Ishikawa (cell line): ENCODE results near the gene ARMC9.

Experiments used
- CEBPB ChIP-seq: IDR thresholded peaks from 2 replicates; pipeline ENCODE4 v1.6.1; 2012
- CREB1 ChIP-seq: IDR thresholded peaks from 2 replicates; pipeline ENCODE4 v1.6.1; 2012; ENCODE audit warnings: low read depth
- EP300 ChIP-seq: IDR thresholded peaks from 2 replicates; pipeline ENCODE4 v1.6.1; 2012; ENCODE audit warnings: borderline replicate concordance
- TAF1 ChIP-seq: IDR thresholded peaks from 2 replicates; pipeline ENCODE4 v1.6.1; 2012; ENCODE audit warnings: low read depth, mild to moderate bottlenecking
- TCF12 ChIP-seq: IDR thresholded peaks from 2 replicates; pipeline ENCODE4 v1.6.1; 2012; ENCODE audit warnings: low read depth
- USF1 ChIP-seq: IDR thresholded peaks from 2 replicates; pipeline ENCODE4 v1.6.1; 2012
- YY1 ChIP-seq: IDR thresholded peaks from 2 replicates; pipeline ENCODE4 v1.6.1; 2012; ENCODE audit warnings: low read depth

- no peak for TF ChIP-seq TAF1
- no peak for TF ChIP-seq USF1
- TF ChIP-seq EP300, result no peak
- no peak for TF ChIP-seq TCF12
- no peak for TF ChIP-seq CREB1
- no peak for TF ChIP-seq YY1
- no peak for TF ChIP-seq CEBPB
Measured at GRCh38 chr2:231334981-231335380, 136.6 kb downstream of the ARMC9 start.
